ENCODE measurements around the gene POTEI. TPM values are rescaled to one million over a fixed set of nuclear protein-coding genes. Genes with fewer than 3 reads are reported as not detected.
"Not testable (repeated sequence)": the region's sequence is repeated elsewhere in the genome, so short reads cannot be mapped to it uniquely, and the experiment has no call there.

Gene POTEI
- 0.24 TPM for total RNA-seq
- long read RNA-seq = 0 reads

DNA sequence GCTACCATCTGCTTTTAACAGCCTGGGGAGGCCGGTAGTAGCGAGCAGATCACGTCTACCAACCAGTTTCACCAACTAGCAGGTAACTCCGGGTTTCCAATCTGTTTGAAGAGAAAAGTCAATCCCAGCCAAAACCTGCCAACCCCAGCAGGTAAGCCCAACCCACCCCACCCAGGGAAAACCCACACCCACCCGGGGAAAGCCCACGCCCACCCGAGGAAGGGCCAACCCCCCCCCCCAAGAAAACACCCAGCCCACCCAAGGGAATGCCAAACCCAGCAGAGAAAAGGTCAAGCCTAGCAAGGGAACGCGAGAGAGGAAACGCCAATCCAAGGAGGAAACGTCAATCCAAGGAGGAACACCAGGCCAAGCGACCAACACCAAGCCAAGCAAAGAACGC is at the start of gene POTEI:
Gene POTEI, minus strand, starts transcription at position 101 of the 400 bp plus-strand sequence. Its CDS starts 93 bp downstream, at position 8.
- H3K36me3 ChIP-seq; H3K27ac ChIP-seq; H3K9me3 ChIP-seq; H3K4me3 ChIP-seq; DNase-seq; intact Hi-C loops (cut with DNase I); H3K4me1 ChIP-seq; ATAC-seq; H3K27me3 ChIP-seq (ENCODE audit: low read depth): not testable (repeated sequence)

DNA sequence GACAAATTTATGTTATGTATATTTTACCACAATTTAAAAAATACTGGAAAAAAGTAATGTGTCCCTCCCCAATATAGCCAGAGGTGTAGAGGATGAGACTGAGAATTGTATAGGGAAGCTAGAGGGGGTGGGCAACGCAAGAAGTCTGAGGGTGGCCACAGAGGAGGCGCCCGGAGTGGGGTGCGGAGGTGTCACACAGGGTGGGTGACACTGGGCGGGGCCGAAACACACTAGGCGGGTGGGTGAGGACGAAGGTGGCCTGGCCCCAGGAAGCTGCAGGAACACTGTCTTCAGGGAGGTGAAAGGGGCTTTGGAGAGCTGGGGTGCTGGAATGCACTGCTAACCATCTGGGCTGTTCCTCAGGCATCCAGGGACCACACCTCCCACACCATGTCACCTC is 47.3 kb upstream of the POTEI start:
- H3K36me3 ChIP-seq; H3K27me3 ChIP-seq (ENCODE audit: low read depth); H3K9me3 ChIP-seq; DNase-seq; intact Hi-C loops (cut with DNase I); ATAC-seq; H3K4me1 ChIP-seq; H3K27ac ChIP-seq; H3K4me3 ChIP-seq: not testable (repeated sequence)

DNA sequence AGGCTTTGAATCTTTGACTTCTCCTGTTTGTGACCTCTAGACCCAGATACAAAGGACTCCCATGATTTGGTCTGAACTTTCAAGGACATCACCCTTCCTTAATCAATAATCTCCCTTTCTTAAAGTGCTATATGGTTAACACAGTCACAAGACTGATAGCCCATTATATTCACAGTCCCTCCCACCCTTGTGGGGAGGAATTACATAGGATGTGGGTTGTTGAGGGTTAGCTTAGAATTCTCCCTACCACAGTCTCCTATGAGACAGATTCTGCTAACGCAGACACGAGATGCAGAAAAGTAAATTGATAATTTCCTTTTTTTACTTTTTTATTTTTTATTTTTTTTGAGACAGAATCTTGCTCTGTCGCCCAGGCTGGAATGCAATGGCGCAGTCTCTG is 45.0 kb upstream of the POTEI start:
- intact Hi-C loops (cut with DNase I); H3K9me3 ChIP-seq: not testable (repeated sequence)

DNA sequence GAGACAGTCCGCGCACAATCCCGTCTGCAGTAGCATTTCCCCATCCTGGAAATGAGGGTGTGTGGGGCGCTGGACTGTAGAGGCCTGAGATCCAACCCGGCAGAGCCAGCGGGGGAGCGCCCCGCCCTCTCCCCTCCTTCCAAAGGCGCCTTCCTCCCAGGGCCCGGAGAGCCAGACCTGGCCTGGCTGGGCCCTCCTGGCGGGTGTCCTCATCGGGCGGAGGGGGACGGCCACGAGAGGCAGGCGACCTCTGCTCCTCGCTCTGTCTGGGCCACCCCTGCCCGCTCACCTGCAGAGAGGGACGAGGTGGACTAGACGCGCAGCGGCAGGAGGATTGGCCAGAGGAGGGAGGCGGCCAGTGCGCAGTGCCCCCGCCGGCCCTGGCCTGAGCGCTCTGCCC is 40.3 kb upstream of the POTEI start:
- H3K36me3 ChIP-seq; DNase-seq; H3K4me1 ChIP-seq; H3K27ac ChIP-seq; H3K27me3 ChIP-seq (ENCODE audit: low read depth); intact Hi-C loops (cut with DNase I); H3K4me3 ChIP-seq; H3K9me3 ChIP-seq: not testable (repeated sequence)
- ATAC-seq = peak in 1 of 2 donors; percentile 28

More for the DNA sequence above, 45.0 kb upstream of the POTEI start:
- H3K4me3 ChIP-seq; DNase-seq; H3K4me1 ChIP-seq; H3K36me3 ChIP-seq; H3K27ac ChIP-seq; H3K27me3 ChIP-seq (ENCODE audit: low read depth); ATAC-seq: not testable (repeated sequence)

DNA sequence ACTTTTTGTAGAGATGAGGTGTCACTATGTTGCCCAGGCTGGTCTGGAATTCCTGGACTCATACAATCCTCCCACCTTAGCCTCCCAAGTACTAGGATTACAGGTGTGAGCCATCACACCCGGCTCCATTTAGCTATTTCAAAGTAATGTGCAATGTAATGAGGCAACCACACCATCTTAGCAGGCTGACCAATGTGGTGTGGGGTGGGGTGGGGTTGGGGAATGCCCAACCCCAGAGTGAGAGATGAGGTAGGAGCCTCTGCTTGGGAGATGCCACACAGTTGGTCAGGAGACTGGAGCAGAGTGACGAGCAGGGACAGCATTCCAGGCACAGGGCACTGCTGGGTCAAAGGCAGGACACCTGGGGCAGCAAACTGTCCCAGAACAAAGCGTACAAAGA is 39.3 kb upstream of the POTEI start:
- H3K4me1 ChIP-seq; H3K9me3 ChIP-seq; H3K4me3 ChIP-seq; H3K27ac ChIP-seq; DNase-seq; ATAC-seq; intact Hi-C loops (cut with DNase I); H3K27me3 ChIP-seq (ENCODE audit: low read depth); H3K36me3 ChIP-seq: not testable (repeated sequence)

DNA sequence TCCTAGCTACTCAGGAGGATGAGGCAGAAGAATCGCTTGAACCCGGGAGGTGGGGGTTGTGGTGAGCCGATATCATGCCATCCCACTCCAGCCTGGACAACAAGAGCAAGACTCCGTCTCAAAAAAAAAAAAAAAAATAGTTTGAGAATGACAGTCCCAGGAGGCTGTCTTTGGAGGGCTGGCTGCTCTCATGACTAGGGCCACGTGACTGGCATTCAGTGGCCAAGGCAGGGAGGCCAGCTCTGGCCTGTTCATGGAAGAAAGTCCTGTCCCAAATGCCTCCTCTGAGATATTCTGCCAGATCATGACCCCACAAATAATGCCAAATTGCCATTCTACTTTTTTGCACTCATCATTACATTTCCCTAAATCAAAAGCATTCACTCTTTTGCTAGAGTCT is 35.9 kb upstream of the POTEI start:
- H3K4me3 ChIP-seq; ATAC-seq; H3K4me1 ChIP-seq; intact Hi-C loops (cut with DNase I); H3K27ac ChIP-seq; H3K27me3 ChIP-seq (ENCODE audit: low read depth); H3K9me3 ChIP-seq; H3K36me3 ChIP-seq; DNase-seq: not testable (repeated sequence)

DNA sequence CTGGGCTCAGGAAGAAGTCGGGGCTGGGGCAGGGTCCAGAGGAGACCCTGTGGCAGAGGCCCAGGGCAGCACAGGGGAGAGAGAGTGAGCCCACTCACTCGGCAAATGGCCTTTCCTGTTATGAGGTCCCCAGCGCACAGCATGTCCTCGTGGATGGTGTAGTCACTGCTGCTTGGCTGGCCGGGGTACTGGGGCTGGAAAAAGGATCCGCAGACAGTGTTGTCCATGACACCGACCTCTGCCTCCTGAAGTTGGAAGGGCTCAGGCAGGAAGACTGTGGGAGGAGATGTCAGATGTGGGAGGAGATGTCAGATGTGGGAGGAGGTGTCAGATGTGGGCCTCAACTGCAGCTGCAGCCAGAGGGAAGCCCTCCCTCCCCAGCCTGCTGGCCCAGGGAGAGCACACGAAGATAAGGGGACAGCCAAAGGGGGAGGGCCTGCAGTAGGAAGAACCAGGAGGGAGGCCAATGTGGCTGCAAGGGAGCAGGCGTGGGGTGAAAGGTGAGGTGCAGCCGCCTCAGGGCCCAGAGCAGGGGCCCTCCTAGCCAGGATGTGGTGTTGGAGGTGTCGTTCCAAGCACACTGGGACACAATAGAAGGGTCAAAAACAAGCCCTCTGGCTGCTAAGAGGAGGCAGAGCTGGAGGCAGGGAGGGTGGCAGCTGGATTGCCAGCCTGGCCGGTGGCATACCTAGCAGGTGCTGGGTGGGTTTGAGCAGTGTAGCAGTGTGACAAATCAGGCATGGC is 34.8 kb upstream of the POTEI start:
- H3K4me1 ChIP-seq; H3K27me3 ChIP-seq (ENCODE audit: low read depth); H3K36me3 ChIP-seq; H3K27ac ChIP-seq; intact Hi-C loops (cut with DNase I); H3K9me3 ChIP-seq; DNase-seq; H3K4me3 ChIP-seq: not testable (repeated sequence)
- ATAC-seq = peak; percentile 27 to 38

DNA sequence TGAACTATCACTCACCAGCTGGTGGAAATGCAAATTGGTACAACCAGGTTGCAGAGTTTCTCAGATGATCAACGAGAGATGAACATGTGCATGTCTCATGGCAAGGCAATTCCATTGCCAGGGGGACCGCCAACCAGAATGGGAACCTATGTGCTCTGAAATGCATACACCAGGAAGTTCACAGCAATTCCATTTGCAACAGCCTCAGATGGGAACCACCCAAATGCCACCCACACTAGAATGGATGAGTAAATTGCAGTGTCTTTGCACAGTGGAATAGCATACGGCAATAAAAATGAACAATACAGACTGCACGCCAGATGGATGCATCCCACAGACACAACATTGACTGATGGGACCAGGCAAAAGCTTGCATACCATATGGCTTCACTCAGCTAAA is 33.7 kb upstream of the POTEI start:
- H3K4me1 ChIP-seq; H3K27ac ChIP-seq; H3K9me3 ChIP-seq; intact Hi-C loops (cut with DNase I); DNase-seq; H3K4me3 ChIP-seq; ATAC-seq; H3K27me3 ChIP-seq (ENCODE audit: low read depth); H3K36me3 ChIP-seq: not testable (repeated sequence)

DNA sequence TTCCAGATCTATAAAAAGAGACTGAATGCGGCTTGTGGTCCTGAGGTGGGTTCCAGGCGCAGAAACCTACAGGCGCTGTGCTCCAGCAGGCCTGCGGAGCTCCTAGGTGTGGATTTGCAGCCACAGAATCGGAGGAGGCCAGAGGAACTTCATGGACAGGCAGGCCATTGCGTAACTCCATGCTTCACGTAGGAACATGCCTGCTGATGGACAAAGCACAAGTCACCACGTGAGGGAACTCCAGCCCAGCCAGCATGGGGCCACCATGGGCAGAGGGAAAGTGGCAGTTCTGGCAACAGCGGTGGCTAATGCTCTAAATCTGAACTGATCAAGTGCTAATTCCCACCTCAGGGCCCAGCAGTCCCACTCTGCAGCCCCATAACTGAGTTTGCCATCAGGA is 29.1 kb upstream of the POTEI start:
- H3K4me3 ChIP-seq; intact Hi-C loops (cut with DNase I); ATAC-seq: not testable (repeated sequence)

DNA sequence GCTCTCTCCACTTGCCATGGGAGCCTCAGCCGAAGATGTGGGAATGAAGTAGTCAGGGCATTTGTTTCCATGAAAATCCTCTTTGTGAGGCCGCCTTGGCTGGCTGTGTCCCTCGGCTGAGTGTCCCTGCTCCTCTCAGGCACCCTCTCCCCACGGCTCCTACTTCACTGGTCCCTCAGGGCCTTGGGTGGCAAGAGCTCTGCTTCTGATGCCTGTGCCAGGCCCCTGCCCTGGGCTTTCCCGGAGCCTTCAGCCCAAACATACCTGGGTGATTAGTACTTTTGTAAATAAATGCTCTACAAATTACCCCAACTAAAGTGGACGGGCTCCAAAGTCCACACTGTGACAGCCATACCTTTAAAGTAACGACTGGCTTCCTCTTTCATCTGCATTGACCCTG is 27.5 kb upstream of the POTEI start:
- ATAC-seq; H3K9me3 ChIP-seq; H3K4me3 ChIP-seq; H3K4me1 ChIP-seq; DNase-seq; H3K27ac ChIP-seq; H3K27me3 ChIP-seq (ENCODE audit: low read depth); intact Hi-C loops (cut with DNase I); H3K36me3 ChIP-seq: not testable (repeated sequence)

More for the DNA sequence above, 29.1 kb upstream of the POTEI start:
- H3K4me1 ChIP-seq; H3K36me3 ChIP-seq; H3K9me3 ChIP-seq; H3K27ac ChIP-seq; DNase-seq; H3K27me3 ChIP-seq (ENCODE audit: low read depth): not testable (repeated sequence)

DNA sequence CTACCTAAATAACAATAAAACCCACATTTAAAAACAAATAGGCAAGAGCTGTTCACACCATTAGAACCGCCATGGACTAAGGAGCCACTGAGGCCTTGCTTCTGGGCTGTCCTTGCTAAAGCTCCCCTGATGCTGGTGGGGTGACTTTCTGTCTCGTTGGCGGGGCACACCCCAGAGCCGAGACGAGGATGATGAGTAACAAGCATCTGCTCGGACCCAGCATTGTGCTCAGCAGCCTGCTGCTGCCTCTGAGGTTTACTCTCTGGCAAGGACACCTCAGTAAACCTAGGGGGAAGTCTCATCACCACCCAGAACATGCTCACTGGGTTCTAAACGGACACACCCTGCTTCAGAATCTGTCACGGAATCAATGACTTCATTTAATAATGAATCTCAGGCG is 22.5 kb upstream of the POTEI start:
- H3K4me3 ChIP-seq; intact Hi-C loops (cut with DNase I); H3K4me1 ChIP-seq; H3K36me3 ChIP-seq; ATAC-seq; H3K27me3 ChIP-seq (ENCODE audit: low read depth); DNase-seq; H3K27ac ChIP-seq; H3K9me3 ChIP-seq: not testable (repeated sequence)

DNA sequence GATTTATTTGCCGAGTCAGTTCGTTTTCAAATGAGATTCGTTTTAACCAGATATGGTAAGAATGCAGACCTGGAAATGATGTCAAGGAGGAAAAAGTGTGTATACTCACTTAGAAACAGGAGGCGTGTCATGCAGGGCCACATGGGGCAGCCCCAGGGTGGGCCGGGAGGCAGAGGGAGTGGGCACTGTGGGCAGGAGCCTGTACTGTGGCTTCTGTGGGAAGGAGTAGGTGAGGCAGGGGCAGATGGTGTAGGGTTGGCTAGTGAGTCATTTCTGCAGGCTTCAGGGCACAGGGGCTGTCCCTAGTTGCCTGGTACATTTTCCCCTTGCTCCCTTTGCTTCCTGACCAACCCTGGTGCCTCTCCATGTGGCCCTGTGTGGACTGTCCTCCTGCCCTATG is 22.1 kb upstream of the POTEI start:
- DNase-seq; H3K9me3 ChIP-seq; H3K27me3 ChIP-seq (ENCODE audit: low read depth); H3K27ac ChIP-seq; H3K4me3 ChIP-seq; H3K4me1 ChIP-seq; intact Hi-C loops (cut with DNase I); H3K36me3 ChIP-seq; ATAC-seq: not testable (repeated sequence)

DNA sequence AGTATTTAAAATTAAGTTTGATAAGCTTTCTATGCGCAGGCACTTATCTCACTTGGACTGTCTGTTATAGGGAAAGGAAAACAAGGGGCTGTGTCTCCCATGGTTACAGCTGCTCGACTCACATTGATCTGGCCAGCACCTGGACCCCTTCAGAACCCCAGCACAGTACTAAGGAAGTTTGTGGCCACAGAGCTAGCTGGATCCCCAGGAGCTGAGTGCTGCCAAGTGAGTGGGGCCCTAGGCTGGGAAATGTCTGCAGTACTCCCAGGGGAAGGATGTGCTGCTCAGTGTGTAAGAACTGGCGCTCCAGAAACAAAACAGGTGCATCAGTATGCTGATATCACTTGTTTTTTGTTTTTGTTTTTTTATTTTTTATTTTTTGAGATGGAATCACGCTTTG is 21.1 kb upstream of the POTEI start:
- DNase-seq; ATAC-seq; H3K27ac ChIP-seq; H3K9me3 ChIP-seq; H3K4me3 ChIP-seq; H3K36me3 ChIP-seq; H3K4me1 ChIP-seq; intact Hi-C loops (cut with DNase I); H3K27me3 ChIP-seq (ENCODE audit: low read depth): not testable (repeated sequence)

DNA sequence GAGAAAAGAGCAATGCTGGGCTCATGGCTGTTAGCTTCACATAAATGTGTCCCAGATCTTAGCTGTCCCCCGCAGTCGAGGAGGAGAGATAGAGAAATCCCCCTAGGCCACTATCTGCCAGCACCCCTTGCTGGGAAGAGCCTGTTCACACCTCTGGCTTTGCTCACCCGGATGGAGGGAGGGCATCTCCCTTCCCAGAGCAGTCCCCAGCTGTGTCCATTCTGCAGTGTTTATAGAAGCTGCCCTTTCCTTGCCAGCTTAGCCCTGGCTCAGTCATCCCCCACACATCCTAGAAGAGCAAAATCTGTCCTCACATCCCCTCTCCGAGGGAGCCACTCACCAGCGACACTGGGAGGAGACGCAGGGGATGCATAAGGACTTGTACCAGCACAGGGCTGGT is 20.4 kb upstream of the POTEI start:
- intact Hi-C loops (cut with DNase I); DNase-seq; H3K9me3 ChIP-seq; H3K36me3 ChIP-seq; H3K27ac ChIP-seq; H3K4me1 ChIP-seq; H3K4me3 ChIP-seq; H3K27me3 ChIP-seq (ENCODE audit: low read depth); ATAC-seq: not testable (repeated sequence)

Measured in lower lobe of right lung (tissue), 2 donors.